Measurements from ENCODE around the gene MDC1. TPM values are rescaled to one million over a fixed set of nuclear protein-coding genes. Genes with fewer than 3 reads are reported as not detected.

Gene MDC1
- total RNA-seq, 3 donors from 2014 or later (not counting 1 experiment from before 2014, with no cell fraction given), result 61.2 to 77.0 (median 64.5) TPM

- TF ChIP-seq CTCF (IDR thresholded peaks at IDR 0.05), result no peak
- H3K36me3 Mint-ChIP-seq, result no peaks in the 10 kb centered on the region
Measured at GRCh38 chr6:30716879-30717128, 277 bp downstream of the MDC1 start.

GRCh38 chr6:30714263-30714662 lies 2.8 kb downstream of the MDC1 start:
- no peak for ATAC-seq
- DNase-seq, result no peak
- H3K4me3 ChIP-seq (ENCODE audit: low read length), result no peak overlapping the region
- H3K4me1 Mint-ChIP-seq, result peaks cover 42 to 50% of the 10 kb centered on the region in 2 donors
- no peaks in the 10 kb centered on the region for H3K9me3 ChIP-seq (ENCODE audit: control insufficient read depth, insufficient read depth, low read length)
- peaks cover 24% of the 10 kb centered on the region for H3K36me3 ChIP-seq (ENCODE audit: control insufficient read depth, insufficient read depth, low read length)
- H3K27ac Mint-ChIP-seq, result peak overlapping the region in 1 of 2 donors; percentile 100
- H3K27ac ChIP-seq (ENCODE audit: low read length), result no peak overlapping the region
- H3K27me3 ChIP-seq (ENCODE audit: control insufficient read depth, insufficient read depth, low read length), result no peaks in the 10 kb centered on the region
- no peak overlapping the region for H3K4me3 Mint-ChIP-seq
- peaks cover 40% of the 10 kb centered on the region for H3K4me1 ChIP-seq (ENCODE audit: control insufficient read depth, insufficient read depth, low read length)
- TF ChIP-seq CTCF (IDR thresholded peaks at IDR 0.05), result no peak
- intact Hi-C loops (cut with micrococcal nuclease), result no loop called here
- no CpG with 5 or more reads among the region's 1 CpG for WGBS (ENCODE audit: insufficient coverage)
- H3K36me3 Mint-ChIP-seq, result no peaks in the 10 kb centered on the region
- no peaks in the 10 kb centered on the region for H3K27me3 Mint-ChIP-seq (ENCODE audit: low read depth in 2 of 2)
- no peaks in the 10 kb centered on the region for H3K9me3 Mint-ChIP-seq

More at GRCh38 chr6:30716879-30717128, 277 bp downstream of the MDC1 start:
- Mint-ChIP-seq H3K27ac (peak overlapping the region; percentile 97 to 100), H3K4me1 (peaks cover 60 to 62% of the 10 kb centered on the region in 2 donors), H3K4me3 (peak overlapping the region; percentile 98), H3K9me3 (no peaks in the 10 kb centered on the region), H3K27me3 (ENCODE audit: low read depth in 2 of 2) (no peaks in the 10 kb centered on the region)
- no peak for DNase-seq
- Histone ChIP-seq H3K27me3 (ENCODE audit: control insufficient read depth, insufficient read depth, low read length) (no peaks in the 10 kb centered on the region), H3K4me1 (ENCODE audit: control insufficient read depth, insufficient read depth, low read length) (peaks cover 39% of the 10 kb centered on the region), H3K27ac (ENCODE audit: low read length) (peak overlapping the region; percentile 95), H3K36me3 (ENCODE audit: control insufficient read depth, insufficient read depth, low read length) (peaks cover 20% of the 10 kb centered on the region), H3K4me3 (ENCODE audit: low read length) (peak overlapping the region; percentile 68), H3K9me3 (ENCODE audit: control insufficient read depth, insufficient read depth, low read length) (no peaks in the 10 kb centered on the region)
- intact Hi-C loops (cut with micrococcal nuclease), result loop anchor here (1.0 to 5.0 kb wide), 4 partner anchors 30 to 950 kb away; partner anchors contain the start of genes CSNK2B, GNL1 and LY6G5B
- 7% methylated on average over 8 of the region's 8 CpGs for WGBS (ENCODE audit: insufficient coverage)
- ATAC-seq, result no peak

GRCh38 chr6:30712441-30712945 lies 4.6 kb downstream of the MDC1 start:
- Histone ChIP-seq H3K4me3 (ENCODE audit: low read length) (no peak overlapping the region), H3K27ac (ENCODE audit: low read length) (peak overlapping the region; percentile 62), H3K9me3 (ENCODE audit: control insufficient read depth, insufficient read depth, low read length) (no peaks in the 10 kb centered on the region), H3K4me1 (ENCODE audit: control insufficient read depth, insufficient read depth, low read length) (peaks cover 34% of the 10 kb centered on the region), H3K36me3 (ENCODE audit: control insufficient read depth, insufficient read depth, low read length) (peaks cover 31% of the 10 kb centered on the region), H3K27me3 (ENCODE audit: control insufficient read depth, insufficient read depth, low read length) (no peaks in the 10 kb centered on the region)
- TF ChIP-seq CTCF (IDR thresholded peaks at IDR 0.05), result no peak
- no peaks in the 10 kb centered on the region for H3K36me3 Mint-ChIP-seq
- peaks cover 38 to 53% of the 10 kb centered on the region in 2 donors for H3K4me1 Mint-ChIP-seq
- H3K9me3 Mint-ChIP-seq, result no peaks in the 10 kb centered on the region
- no peak for ATAC-seq
- H3K4me3 Mint-ChIP-seq, result peak overlapping the region; percentile 60
- H3K27ac Mint-ChIP-seq, result peak overlapping the region; percentile 81 to 93
- WGBS (ENCODE audit: insufficient coverage), result 72% methylated on average over 7 of the region's 7 CpGs
- no peaks in the 10 kb centered on the region for H3K27me3 Mint-ChIP-seq (ENCODE audit: low read depth in 2 of 2)
- intact Hi-C loops (cut with micrococcal nuclease), result no loop called here
- DNase-seq, result no peak

- H3K36me3 ChIP-seq (ENCODE audit: control insufficient read depth, insufficient read depth, low read length), result peaks cover 35% of the 10 kb centered on the region
- Mint-ChIP-seq H3K4me1 (peaks cover 32 to 47% of the 10 kb centered on the region in 2 donors), H3K4me3 (peak overlapping the region; percentile 60), H3K27ac (peak overlapping the region; percentile 81 to 93), H3K27me3 (ENCODE audit: low read depth in 2 of 2) (no peaks in the 10 kb centered on the region), H3K9me3 (no peaks in the 10 kb centered on the region), H3K36me3 (no peaks in the 10 kb centered on the region)
- peak overlapping the region; percentile 62 for H3K27ac ChIP-seq (ENCODE audit: low read length)
- TF ChIP-seq CTCF (IDR thresholded peaks at IDR 0.05), result no peak
- no peaks in the 10 kb centered on the region for H3K27me3 ChIP-seq (ENCODE audit: control insufficient read depth, insufficient read depth, low read length)
- no peak overlapping the region for H3K4me3 ChIP-seq (ENCODE audit: low read length)
- no peaks in the 10 kb centered on the region for H3K9me3 ChIP-seq (ENCODE audit: control insufficient read depth, insufficient read depth, low read length)
- intact Hi-C loops (cut with micrococcal nuclease), result no loop called here
- DNase-seq, result no peak
- ATAC-seq, result peak; percentile 78 to 82 (median 81)
- peaks cover 33% of the 10 kb centered on the region for H3K4me1 ChIP-seq (ENCODE audit: control insufficient read depth, insufficient read depth, low read length)
- 17% methylated on average over 1 of the region's 1 CpG for WGBS (ENCODE audit: insufficient coverage)
Measured at GRCh38 chr6:30711758-30712380, 5.2 kb downstream of the MDC1 start.

All from natural killer cell (primary cell).